Measurements from ENCODE around the gene STRN.

STRN gene

GRCh38 chr2:36921984-36922383 lies 44.4 kb downstream of the STRN start:
- H4K20me1 ChIP-seq (ENCODE audit: insufficient read depth, low read length): no peaks in the 10 kb centered on the region
- H3K4me2 ChIP-seq (ENCODE audit: low read length): no peak overlapping the region
- TF ChIP-seq EZH2 (IDR thresholded peaks at IDR 0.05; ENCODE audit: borderline replicate concordance, low read length): no peak
- TF ChIP-seq, protein P1, sequence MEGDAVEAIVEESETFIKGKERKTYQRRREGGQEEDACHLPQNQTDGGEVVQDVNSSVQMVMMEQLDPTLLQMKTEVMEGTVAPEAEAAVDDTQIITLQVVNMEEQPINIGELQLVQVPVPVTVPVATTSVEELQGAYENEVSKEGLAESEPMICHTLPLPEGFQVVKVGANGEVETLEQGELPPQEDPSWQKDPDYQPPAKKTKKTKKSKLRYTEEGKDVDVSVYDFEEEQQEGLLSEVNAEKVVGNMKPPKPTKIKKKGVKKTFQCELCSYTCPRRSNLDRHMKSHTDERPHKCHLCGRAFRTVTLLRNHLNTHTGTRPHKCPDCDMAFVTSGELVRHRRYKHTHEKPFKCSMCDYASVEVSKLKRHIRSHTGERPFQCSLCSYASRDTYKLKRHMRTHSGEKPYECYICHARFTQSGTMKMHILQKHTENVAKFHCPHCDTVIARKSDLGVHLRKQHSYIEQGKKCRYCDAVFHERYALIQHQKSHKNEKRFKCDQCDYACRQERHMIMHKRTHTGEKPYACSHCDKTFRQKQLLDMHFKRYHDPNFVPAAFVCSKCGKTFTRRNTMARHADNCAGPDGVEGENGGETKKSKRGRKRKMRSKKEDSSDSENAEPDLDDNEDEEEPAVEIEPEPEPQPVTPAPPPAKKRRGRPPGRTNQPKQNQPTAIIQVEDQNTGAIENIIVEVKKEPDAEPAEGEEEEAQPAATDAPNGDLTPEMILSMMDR (IDR thresholded peaks at IDR 0.05; ENCODE audit: low read length): no peak
- H3K4me1 ChIP-seq (ENCODE audit: insufficient read depth, low read length, severe bottlenecking): peaks cover 3% of the 10 kb centered on the region
- no peak overlapping the region for H3K4me3 ChIP-seq (ENCODE audit: low read depth, low read length, poor library complexity, severe bottlenecking)
- no peak overlapping the region for H3K9ac ChIP-seq (ENCODE audit: low read length)
- H3K27ac ChIP-seq (ENCODE audit: low read depth, low read length, poor library complexity, severe bottlenecking): no peak overlapping the region
- no peaks in the 10 kb centered on the region for H3K9me3 ChIP-seq (ENCODE audit: low read length)
- peaks cover 8% of the 10 kb centered on the region; the same call in 1 of the 2 replicates for H3K79me2 ChIP-seq (ENCODE audit: insufficient read depth, low read length)
- H2AFZ ChIP-seq (ENCODE audit: low read length): no peak overlapping the region
- H3F3A ChIP-seq (ENCODE audit: insufficient read depth, low read length): no peaks in the 10 kb centered on the region
- H3K36me3 ChIP-seq (ENCODE audit: insufficient read depth, low read length): no peaks in the 10 kb centered on the region
- H3K27me3 ChIP-seq (ENCODE audit: insufficient read depth, low read length): no peaks in the 10 kb centered on the region
- H3K9me2 ChIP-seq (ENCODE audit: low read depth, low read length): no peaks in the 10 kb centered on the region

- no peaks in the 10 kb centered on the region for H3K4me1 ChIP-seq (ENCODE audit: insufficient read depth, low read length, severe bottlenecking)
- TF ChIP-seq EZH2 (IDR thresholded peaks at IDR 0.05; ENCODE audit: borderline replicate concordance, low read length): no peak
- TF ChIP-seq, protein P1 (IDR thresholded peaks at IDR 0.05; ENCODE audit: low read length): no peak
- H3K9me2 ChIP-seq (ENCODE audit: low read depth, low read length): no peaks in the 10 kb centered on the region
- no peak overlapping the region for H3K4me2 ChIP-seq (ENCODE audit: low read length)
- no peak overlapping the region for H3K4me3 ChIP-seq (ENCODE audit: low read depth, low read length, poor library complexity, severe bottlenecking)
- H4K20me1 ChIP-seq (ENCODE audit: insufficient read depth, low read length): no peaks in the 10 kb centered on the region
- peaks cover 8% of the 10 kb centered on the region; the same call in 1 of the 2 replicates for H3K79me2 ChIP-seq (ENCODE audit: insufficient read depth, low read length)
- no peak overlapping the region for H2AFZ ChIP-seq (ENCODE audit: low read length)
- no peak overlapping the region for H3K27ac ChIP-seq (ENCODE audit: low read depth, low read length, poor library complexity, severe bottlenecking)
- no peaks in the 10 kb centered on the region for H3F3A ChIP-seq (ENCODE audit: insufficient read depth, low read length)
- H3K36me3 ChIP-seq (ENCODE audit: insufficient read depth, low read length): peaks cover 6% of the 10 kb centered on the region; the same call in 1 of the 2 replicates
- no peak overlapping the region for H3K9ac ChIP-seq (ENCODE audit: low read length)
- no peaks in the 10 kb centered on the region for H3K27me3 ChIP-seq (ENCODE audit: insufficient read depth, low read length)
- no peaks in the 10 kb centered on the region for H3K9me3 ChIP-seq (ENCODE audit: low read length)
Observed at GRCh38 chr2:36919041-36919837, 47.1 kb downstream of the STRN start.

DNA sequence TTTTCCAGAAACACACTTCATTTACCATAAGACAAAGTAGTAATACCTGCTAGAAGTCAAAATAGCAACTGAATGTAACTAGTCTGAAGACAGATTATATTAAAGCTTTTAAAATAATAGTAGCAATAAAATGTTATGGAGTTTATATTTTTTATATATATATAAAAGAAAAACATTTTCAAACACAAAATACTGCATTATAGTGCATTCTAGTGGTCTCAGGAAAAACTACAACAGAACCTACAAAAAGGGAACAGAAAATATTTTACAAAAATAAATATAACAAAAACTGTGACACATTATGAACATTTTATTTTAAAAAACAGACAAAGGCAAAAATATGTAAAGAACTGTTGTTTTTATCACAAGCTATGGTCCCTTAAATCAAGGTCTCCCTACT lies 48.0 kb downstream of the STRN start:
- H3K9ac ChIP-seq (ENCODE audit: low read length): no peak overlapping the region
- H2AFZ ChIP-seq (ENCODE audit: low read length): no peak overlapping the region
- no peaks in the 10 kb centered on the region for H3F3A ChIP-seq (ENCODE audit: insufficient read depth, low read length)
- no peak overlapping the region for H3K4me2 ChIP-seq (ENCODE audit: low read length)
- peaks cover 8% of the 10 kb centered on the region; the same call in 1 of the 2 replicates for H3K79me2 ChIP-seq (ENCODE audit: insufficient read depth, low read length)
- H3K27me3 ChIP-seq (ENCODE audit: insufficient read depth, low read length): no peaks in the 10 kb centered on the region
- H3K27ac ChIP-seq (ENCODE audit: low read depth, low read length, poor library complexity, severe bottlenecking): no peak overlapping the region
- no peaks in the 10 kb centered on the region for H3K9me3 ChIP-seq (ENCODE audit: low read length)
- H3K9me2 ChIP-seq (ENCODE audit: low read depth, low read length): no peaks in the 10 kb centered on the region
- H3K36me3 ChIP-seq (ENCODE audit: insufficient read depth, low read length): peaks cover 11% of the 10 kb centered on the region; the same call in 1 of the 2 replicates
- H3K4me1 ChIP-seq (ENCODE audit: insufficient read depth, low read length, severe bottlenecking): no peaks in the 10 kb centered on the region
- H4K20me1 ChIP-seq (ENCODE audit: insufficient read depth, low read length): no peaks in the 10 kb centered on the region
- no peak overlapping the region for H3K4me3 ChIP-seq (ENCODE audit: low read depth, low read length, poor library complexity, severe bottlenecking)
- TF ChIP-seq EZH2 (IDR thresholded peaks at IDR 0.05; ENCODE audit: borderline replicate concordance, low read length): no peak
- TF ChIP-seq, protein P1 (IDR thresholded peaks at IDR 0.05; ENCODE audit: low read length): peak; percentile 18; the same call in 1 of the 2 replicates
